Caco-2 (cell line): ENCODE data around the gene TMEM30A. TPM values are rescaled to one million over a fixed set of nuclear protein-coding genes. Genes with fewer than 3 reads are reported as not detected.

Experiments
- BruUV-seq: library from RNA; stranded (reverse); fragments of 400-500 nt; replicated peaks from 2 replicates; lab custom pipeline; 2021; lab: Mats Ljungman, UMichigan
- CTCF ChIA-PET: fragments of 300-600 bp; sonication (Branson Sonifier 250); formaldehyde crosslinking; loops from one replicate; lab custom pipeline; 2022; ENCODE audit warnings: antibody characterized with exemption; lab: Charles Lee
- POLR2A ChIA-PET: fragments of 300-600 bp; sonication (Branson Sonifier 250); formaldehyde crosslinking; loops from one replicate; lab custom pipeline; 2022; ENCODE audit warnings: antibody characterized with exemption; lab: Charles Lee
- DNase-seq, 2 experiments: peaks; one replicate each; pipeline versions ENCODE4 v3.0.0 to v3.0.0-alpha.2; 2020 to 2022
- H3K27me3 ChIP-seq: replicated peaks from 2 replicates; pipeline ENCODE4 v1.6.0; 2011; ENCODE audit warnings: low read length; ENCODE audit not compliant: control insufficient read depth, insufficient read depth
- H3K36me3 ChIP-seq: 2 replicates; pipeline ENCODE4 v1.5.1; 2011; ENCODE audit warnings: low read length; ENCODE audit not compliant: control insufficient read depth, insufficient read depth
- H3K4me1 ChIP-seq: fragments of 250-450 bp; sonication (Bioruptor Pico); 2 replicates; pipeline ENCODE4 v1.5.1; 2020; ENCODE audit warnings: mild to moderate bottlenecking
- H3K4me3 ChIP-seq: 2 replicates; pipeline ENCODE4 v1.5.1; 2011; ENCODE audit warnings: low read depth, mild to moderate bottlenecking, control low read depth, low read length
- H3K9me3 ChIP-seq: fragments of 250-450 bp; sonication (Bioruptor Pico); 2 replicates; pipeline ENCODE4 v1.5.1; 2020; ENCODE audit warnings: mild to moderate bottlenecking, moderate library complexity
- H3K27ac Mint-ChIP-seq: one replicate; pipeline ENCODE4 v1.8.0; 2022; ENCODE audit warnings: mixed read lengths; ENCODE audit not compliant: unreplicated experiment
- H3K27me3 Mint-ChIP-seq: one replicate; pipeline ENCODE4 v1.8.0; 2022; ENCODE audit warnings: mixed read lengths; ENCODE audit not compliant: insufficient read depth, unreplicated experiment
- H3K36me3 Mint-ChIP-seq: one replicate; pipeline ENCODE4 v1.8.0; 2022; ENCODE audit warnings: mild to moderate bottlenecking, mixed read lengths; ENCODE audit not compliant: insufficient read depth, unreplicated experiment
- H3K4me1 Mint-ChIP-seq: one replicate; pipeline ENCODE4 v1.8.0; 2022; ENCODE audit warnings: low read depth, mixed read lengths; ENCODE audit not compliant: unreplicated experiment
- H3K4me3 Mint-ChIP-seq: one replicate; pipeline ENCODE4 v1.8.0; 2022; ENCODE audit warnings: mild to moderate bottlenecking, moderate library complexity, mixed read lengths; ENCODE audit not compliant: unreplicated experiment
- H3K9me3 Mint-ChIP-seq: one replicate; pipeline ENCODE4 v1.8.0; 2022; ENCODE audit warnings: mixed read lengths; ENCODE audit not compliant: unreplicated experiment
- CTCF ChIP-seq, 2 experiments: fragments of 200-600 bp in 1 of 2; IDR thresholded peaks; 1 replicate in 1 of 2; 2 replicates in 1 of 2; pipeline versions ENCODE4 v1.5.1 to v1.8.0; 2011 to 2022; ENCODE audit warnings: antibody characterized with exemption in 1 of 2, control low read depth in 1 of 2, inconsistent platforms in 1 of 2, low read depth in 1 of 2, low read length in 1 of 2, mild to moderate bottlenecking in 1 of 2, moderate library complexity in 1 of 2; ENCODE audit not compliant: insufficient read depth in 1 of 2, severe bottlenecking in 1 of 2, unreplicated experiment in 1 of 2
- intact Hi-C: fragments of 100-400 bp; cut with micrococcal nuclease; formaldehyde crosslinking; loops from one replicate; pipeline ENCODE4 v1.10.0; 2022; ENCODE audit not compliant: unreplicated experiment
- total RNA-seq: library from RNA; stranded (reverse); gene quantifications from 2 replicates; pipeline ENCODE4 v1.2.3, GENCODE V29; 2022

The TMEM30A gene
- total RNA-seq, 1 experiment from 2014 or later: 55.8 TPM

DNA sequence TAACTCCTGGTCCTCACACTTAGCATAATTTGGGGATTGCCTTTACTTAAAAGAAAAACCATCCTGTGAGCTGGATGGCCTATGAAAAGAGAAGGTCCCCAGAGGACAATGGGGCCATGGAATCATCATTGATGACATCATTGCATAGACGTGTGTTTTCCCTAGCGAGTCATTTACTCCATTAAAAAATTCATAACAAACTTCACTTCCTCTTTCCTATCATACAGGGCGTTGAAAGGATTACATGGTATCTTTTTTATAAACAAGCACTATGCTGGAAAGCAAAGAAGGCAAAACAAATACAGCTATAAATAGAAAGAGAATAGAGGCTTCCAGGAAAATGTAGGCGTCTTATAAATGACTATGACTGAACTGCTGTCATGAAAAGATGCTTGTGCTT is 67.4 kb downstream of the TMEM30A start:
- Mint-ChIP-seq H3K4me1 (peaks cover 6% of the 10 kb centered on the region), H3K36me3 (no peaks in the 10 kb centered on the region), H3K9me3 (no peaks in the 10 kb centered on the region), H3K27ac (no peak overlapping the region), H3K27me3 (peaks cover 3% of the 10 kb centered on the region), H3K4me3 (no peak overlapping the region)
- no peak for DNase-seq
- no peaks in the 10 kb centered on the region for H3K9me3 ChIP-seq
- H3K4me1 ChIP-seq: peaks cover 1% of the 10 kb centered on the region
- POLR2A ChIA-PET: no interaction called here
- H3K36me3 ChIP-seq: no peaks in the 10 kb centered on the region
- no peak overlapping the region for H3K4me3 ChIP-seq
- TF ChIP-seq CTCF (IDR thresholded peaks at IDR 0.05; ENCODE audit: insufficient read depth in 1 of 2, low read depth in 1 of 2, low read length in 1 of 2, severe bottlenecking in 1 of 2, unreplicated experiment in 1 of 2): no peak
- CTCF ChIA-PET: interaction anchor here (1.0 to 1.1 kb wide), 2 partner anchors 8 to 12 kb away, joined by 3 to 4 read pairs; no protein-coding TSS in a partner anchor
- no peaks in the 10 kb centered on the region for H3K27me3 ChIP-seq
- intact Hi-C loops: no loop called here
- BruUV-seq: no TSS peak

DNA sequence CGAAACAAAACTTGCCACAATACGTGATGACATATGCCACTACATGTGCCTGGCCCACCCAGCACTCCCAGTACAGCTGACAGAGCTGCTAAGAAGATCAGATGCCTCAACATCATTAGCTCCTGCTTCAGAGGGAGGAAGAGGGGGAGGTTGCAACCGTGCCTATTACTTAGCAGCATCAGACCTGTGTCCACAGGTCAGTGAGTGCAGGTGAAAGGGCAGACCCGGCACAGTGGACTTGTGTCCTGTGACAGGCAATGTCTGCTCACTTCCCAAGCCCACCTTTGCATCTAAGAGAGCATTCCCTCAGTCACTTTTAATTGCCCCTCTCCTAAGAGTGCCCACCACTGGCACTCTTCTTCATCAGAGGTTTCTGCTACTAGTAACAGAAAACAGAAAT is 69.3 kb downstream of the TMEM30A start:
- no peak overlapping the region for H3K27ac Mint-ChIP-seq
- H3K4me1 ChIP-seq: peaks cover 8% of the 10 kb centered on the region
- BruUV-seq: no TSS peak
- no peaks in the 10 kb centered on the region for H3K9me3 ChIP-seq
- H3K4me3 Mint-ChIP-seq: no peak overlapping the region
- H3K27me3 ChIP-seq: no peaks in the 10 kb centered on the region
- no peak overlapping the region for H3K4me3 ChIP-seq
- no peaks in the 10 kb centered on the region for H3K36me3 Mint-ChIP-seq
- intact Hi-C loops: no loop called here
- peaks cover 14% of the 10 kb centered on the region for H3K4me1 Mint-ChIP-seq
- no peaks in the 10 kb centered on the region for H3K36me3 ChIP-seq
- CTCF ChIA-PET: no interaction called here
- no peak for DNase-seq
- POLR2A ChIA-PET: no interaction called here
- TF ChIP-seq CTCF (IDR thresholded peaks at IDR 0.05; ENCODE audit: insufficient read depth in 1 of 2, low read depth in 1 of 2, low read length in 1 of 2, severe bottlenecking in 1 of 2, unreplicated experiment in 1 of 2): no peak
- H3K27me3 Mint-ChIP-seq: peaks cover 3% of the 10 kb centered on the region
- no peaks in the 10 kb centered on the region for H3K9me3 Mint-ChIP-seq

GRCh38 chr6:75213732-75214131 is 70.9 kb downstream of the TMEM30A start:
- Histone ChIP-seq H3K4me3 (no peak overlapping the region), H3K36me3 (no peaks in the 10 kb centered on the region), H3K9me3 (no peaks in the 10 kb centered on the region), H3K27me3 (no peaks in the 10 kb centered on the region), H3K4me1 (peaks cover 8% of the 10 kb centered on the region)
- Mint-ChIP-seq H3K4me1 (peaks cover 14% of the 10 kb centered on the region), H3K27me3 (peaks cover 3% of the 10 kb centered on the region), H3K27ac (no peak overlapping the region), H3K36me3 (no peaks in the 10 kb centered on the region), H3K4me3 (no peak overlapping the region), H3K9me3 (no peaks in the 10 kb centered on the region)
- DNase-seq: no peak
- intact Hi-C loops: no loop called here
- BruUV-seq: no TSS peak
- POLR2A ChIA-PET: no interaction called here
- no peak for TF ChIP-seq CTCF (IDR thresholded peaks at IDR 0.05; ENCODE audit: insufficient read depth in 1 of 2, low read depth in 1 of 2, low read length in 1 of 2, severe bottlenecking in 1 of 2, unreplicated experiment in 1 of 2)
- CTCF ChIA-PET: no interaction called here
